SK-N-SH treated with all-trans-retinoic acid at 6 μM for 48 hours (cell line): ENCODE measurements around the gene TMEM200A.
A peak's percentile ranks its signal among the peaks of the same experiment; 100 is the strongest.

Source experiments
- ATAC-seq: fragments of 200-7000 bp; cut with Tn5 transposase; 3 replicates; pipeline ENCODE4 v1.9.1; 2020; ENCODE audit warnings: mild to moderate bottlenecking, moderate library complexity
- ARNTL ChIP-seq: fragments of 450-650 bp; formaldehyde crosslinking; IDR thresholded peaks from 2 replicates; pipeline ENCODE4 v1.5.0; 2020; ENCODE audit warnings: low read depth, mild to moderate bottlenecking, moderate library complexity, borderline replicate concordance
- BACH2 ChIP-seq: fragments of 250-450 bp; sonication (Bioruptor Pico); IDR thresholded peaks from 2 replicates; pipeline ENCODE4 v1.9.0; 2021; ENCODE audit warnings: mild to moderate bottlenecking, borderline replicate concordance
- CREB5 ChIP-seq: fragments of 250-450 bp; sonication (Bioruptor Pico); IDR thresholded peaks from 2 replicates; pipeline ENCODE4 v1.5.1; 2020; ENCODE audit warnings: low read depth, mild to moderate bottlenecking, moderate library complexity
- CSRNP3 ChIP-seq: fragments of 250-450 bp; sonication (Bioruptor Pico); IDR thresholded peaks from 2 replicates; pipeline ENCODE4 v1.5.1; 2021; ENCODE audit warnings: mild to moderate bottlenecking, moderate library complexity
- ESRRG ChIP-seq: fragments of 250-450 bp; sonication (Bioruptor Pico); IDR thresholded peaks from 2 replicates; pipeline ENCODE4 v1.6.1; 2021; ENCODE audit warnings: mild to moderate bottlenecking
- GLIS3 ChIP-seq: fragments of 250-450 bp; sonication (Bioruptor Pico); IDR thresholded peaks from 2 replicates; pipeline ENCODE4 v1.5.0; 2020; ENCODE audit warnings: mild to moderate bottlenecking, moderate library complexity
- ISL1 ChIP-seq: fragments of 250-450 bp; sonication (Bioruptor Pico); IDR thresholded peaks from 2 replicates; pipeline ENCODE4 v2.1.2; 2022; ENCODE audit warnings: mild to moderate bottlenecking, moderate library complexity
- PATZ1 ChIP-seq: fragments of 250-450 bp; sonication (Bioruptor Pico); IDR thresholded peaks from 2 replicates; pipeline ENCODE4 v1.8.0; 2020; ENCODE audit warnings: mild to moderate bottlenecking, moderate library complexity, borderline replicate concordance
- POU6F1 ChIP-seq: fragments of 250-450 bp; sonication (Bioruptor Pico); IDR thresholded peaks from 2 replicates; pipeline ENCODE4 v1.8.0; 2021; ENCODE audit warnings: low read depth, mild to moderate bottlenecking, moderate library complexity, borderline replicate concordance
- PPARA ChIP-seq: fragments of 250-450 bp; sonication (Bioruptor Pico); IDR thresholded peaks from 2 replicates; pipeline ENCODE4 v1.5.0; 2020; ENCODE audit warnings: mild to moderate bottlenecking, borderline replicate concordance
- RARB ChIP-seq: fragments of 250-450 bp; sonication (Bioruptor Pico); IDR thresholded peaks from 2 replicates; pipeline ENCODE4 v1.8.0; 2021; ENCODE audit warnings: mild to moderate bottlenecking, moderate library complexity
- SNAI2 ChIP-seq: fragments of 250-450 bp; sonication (Bioruptor Pico); IDR thresholded peaks from 2 replicates; pipeline ENCODE4 v1.5.0; 2020; ENCODE audit warnings: mild to moderate bottlenecking, moderate library complexity
- TCF4 ChIP-seq: fragments of 250-450 bp; sonication (Bioruptor Pico); IDR thresholded peaks from 2 replicates; pipeline ENCODE4 v1.8.0; 2021; ENCODE audit warnings: mild to moderate bottlenecking, moderate library complexity, borderline replicate concordance
- TOX ChIP-seq: fragments of 250-450 bp; sonication (Bioruptor Pico); IDR thresholded peaks from 2 replicates; pipeline ENCODE4 v1.8.0; 2021; ENCODE audit warnings: mild to moderate bottlenecking, moderate library complexity, borderline replicate concordance
- ZC3H10 ChIP-seq: fragments of 250-450 bp; sonication (Bioruptor Pico); IDR thresholded peaks from 2 replicates; pipeline ENCODE4 v1.5.1; 2021; ENCODE audit warnings: mild to moderate bottlenecking, moderate library complexity
- ZFP3 ChIP-seq: fragments of 250-450 bp; sonication (Bioruptor Pico); IDR thresholded peaks from 2 replicates; pipeline ENCODE4 v1.5.0; 2020; ENCODE audit warnings: mild to moderate bottlenecking, moderate library complexity
- ZFP30 ChIP-seq: fragments of 450-650 bp; formaldehyde crosslinking; IDR thresholded peaks from 2 replicates; pipeline ENCODE4 v1.5.0; 2022; ENCODE audit warnings: mild to moderate bottlenecking, moderate library complexity
- ZNF70 ChIP-seq: fragments of 450-650 bp; formaldehyde crosslinking; IDR thresholded peaks from 2 replicates; pipeline ENCODE4 v1.5.0; 2020; ENCODE audit warnings: mild to moderate bottlenecking, moderate library complexity

Gene TMEM200A

GRCh38 chr6:130407032-130407431, 41.2 kb downstream of the TMEM200A start:
- ATAC-seq, result peak; percentile 57
- TF ChIP-seq ISL1 (CRISPR knock-in tag) (no peak), ARNTL (CRISPR knock-in tag) (no peak), PPARA (CRISPR knock-in tag) (no peak), ZNF70 (no peak), ZC3H10 (no peak), ZFP30 (no peak), TOX (CRISPR knock-in tag) (no peak), CSRNP3 (no peak), POU6F1 (no peak), GLIS3 (no peak), CREB5 (no peak)

GRCh38 chr6:130409418-130410100, 43.7 kb downstream of the TMEM200A start:
- TF ChIP-seq POU6F1, result no peak
- TF ChIP-seq ZC3H10, result no peak
- TF ChIP-seq BACH2 (CRISPR knock-in tag), result no peak
- TF ChIP-seq SNAI2 (CRISPR knock-in tag), result no peak
- no peak for TF ChIP-seq RARB (CRISPR knock-in tag)
- TF ChIP-seq ZNF70, result no peak
- TF ChIP-seq PATZ1 (CRISPR knock-in tag), result no peak
- TF ChIP-seq ESRRG (CRISPR knock-in tag), result no peak
- no peak for TF ChIP-seq ISL1 (CRISPR knock-in tag)
- TF ChIP-seq, all 23 proteins: peak for 0
- no peak for ATAC-seq

GRCh38 chr6:130411481-130411880, 45.7 kb downstream of the TMEM200A start:
- no peak for ATAC-seq
- TF ChIP-seq ARNTL (CRISPR knock-in tag), result no peak
- no peak for TF ChIP-seq ZFP3
- no peak for TF ChIP-seq BACH2 (CRISPR knock-in tag)
- no peak for TF ChIP-seq TCF4
- no peak for TF ChIP-seq TOX (CRISPR knock-in tag)

GRCh38 chr6:130412556-130413290, 46.9 kb downstream of the TMEM200A start:
- no peak for ATAC-seq
- no peak for TF ChIP-seq CREB5
- TF ChIP-seq CSRNP3, result no peak
